ENCODE measurements around the gene FGF5. TPM values are rescaled to one million over a fixed set of nuclear protein-coding genes. Genes with fewer than 3 reads are reported as not detected.

FGF5 gene
- total RNA-seq, 1 experiment from 2014 or later, result not detected

DNA sequence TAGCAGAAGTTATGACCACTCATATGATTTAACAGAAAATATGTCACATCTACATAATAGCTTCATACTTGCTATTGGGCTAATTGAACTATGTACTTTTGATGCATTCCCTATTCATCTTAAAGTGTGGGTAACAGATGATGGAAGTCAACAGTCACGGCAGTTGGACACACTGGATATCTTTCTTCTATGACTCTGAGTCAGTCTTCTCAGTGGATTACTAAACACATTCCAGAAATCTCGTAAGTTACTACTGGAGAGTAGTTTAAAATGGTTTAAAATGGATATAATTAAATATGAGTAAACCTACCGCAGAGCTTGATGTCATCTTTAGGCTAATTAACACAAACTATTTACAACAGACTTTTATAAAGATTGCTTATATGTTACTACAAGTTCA, 39.0 kb downstream of the FGF5 start:
- Histone ChIP-seq H3K9ac (ENCODE audit: low read length) (no peak overlapping the region), H3K27me3 (ENCODE audit: insufficient read depth, low read length) (peaks cover 59% of the 10 kb centered on the region), H3K36me3 (ENCODE audit: control insufficient read depth in 1 of 2, insufficient read depth in 2 of 2, low read length in 2 of 2) (no peaks in the 10 kb centered on the region), H3K9me3 (ENCODE audit: control insufficient read depth in 1 of 2, insufficient read depth in 1 of 2, low read depth in 1 of 2, low read length in 2 of 2) (no peaks in the 10 kb centered on the region), H2AFZ (ENCODE audit: low read depth, low read length, poor library complexity, severe bottlenecking) (no peak overlapping the region), H3K4me2 (ENCODE audit: low read length) (no peak overlapping the region), H4K20me1 (ENCODE audit: insufficient read depth) (no peaks in the 10 kb centered on the region), H3K79me2 (ENCODE audit: insufficient read depth, low read length) (no peaks in the 10 kb centered on the region), H3K9me2 (ENCODE audit: insufficient read depth) (no peaks in the 10 kb centered on the region), H3K4me1 (ENCODE audit: control insufficient read depth in 1 of 2, insufficient read depth in 2 of 2, low read length in 2 of 2) (no peaks in the 10 kb centered on the region), H3K4me3 (replicated peaks in 1 of 2; ENCODE audit: low read depth in 1 of 2, low read length in 2 of 2) (no peak overlapping the region), H3K27ac (ENCODE audit: low read depth, low read length) (no peak overlapping the region)
- TF ChIP-seq ZFX (IDR thresholded peaks at IDR 0.05) (no peak), EZH2 (IDR thresholded peaks at IDR 0.05) (no peak), ELF1 (IDR thresholded peaks at IDR 0.05; ENCODE audit: borderline replicate concordance, low read depth) (no peak), SRF (IDR thresholded peaks at IDR 0.05; ENCODE audit: low read depth) (no peak), FOSL1 (IDR thresholded peaks at IDR 0.05; ENCODE audit: low read depth) (no peak), POLR2AphosphoS5 (IDR thresholded peaks at IDR 0.05; ENCODE audit: low read depth, low read length) (no peak), SIN3A (IDR thresholded peaks at IDR 0.05; ENCODE audit: low read depth) (no peak), ZBTB33 (IDR thresholded peaks at IDR 0.05; ENCODE audit: extremely low read depth, insufficient replicate concordance, low read length) (no peak), RAD21 (IDR thresholded peaks at IDR 0.05; ENCODE audit: low read depth) (no peak), ATF3 (IDR thresholded peaks at IDR 0.05) (no peak), POLR2A (IDR thresholded peaks at IDR 0.05; ENCODE audit: borderline replicate concordance, extremely low read depth, insufficient read depth, insufficient read length) (no peak), JUND (IDR thresholded peaks at IDR 0.05) (no peak), EZH2phosphoT487 (IDR thresholded peaks at IDR 0.05; ENCODE audit: borderline replicate concordance) (no peak), MAX (IDR thresholded peaks at IDR 0.05) (no peak), EGR1 (IDR thresholded peaks at IDR 0.05; ENCODE audit: low read depth) (no peak), CBX3 (IDR thresholded peaks at IDR 0.05; ENCODE audit: low read depth) (no peak)
- TF ChIP-seq, protein P1, sequence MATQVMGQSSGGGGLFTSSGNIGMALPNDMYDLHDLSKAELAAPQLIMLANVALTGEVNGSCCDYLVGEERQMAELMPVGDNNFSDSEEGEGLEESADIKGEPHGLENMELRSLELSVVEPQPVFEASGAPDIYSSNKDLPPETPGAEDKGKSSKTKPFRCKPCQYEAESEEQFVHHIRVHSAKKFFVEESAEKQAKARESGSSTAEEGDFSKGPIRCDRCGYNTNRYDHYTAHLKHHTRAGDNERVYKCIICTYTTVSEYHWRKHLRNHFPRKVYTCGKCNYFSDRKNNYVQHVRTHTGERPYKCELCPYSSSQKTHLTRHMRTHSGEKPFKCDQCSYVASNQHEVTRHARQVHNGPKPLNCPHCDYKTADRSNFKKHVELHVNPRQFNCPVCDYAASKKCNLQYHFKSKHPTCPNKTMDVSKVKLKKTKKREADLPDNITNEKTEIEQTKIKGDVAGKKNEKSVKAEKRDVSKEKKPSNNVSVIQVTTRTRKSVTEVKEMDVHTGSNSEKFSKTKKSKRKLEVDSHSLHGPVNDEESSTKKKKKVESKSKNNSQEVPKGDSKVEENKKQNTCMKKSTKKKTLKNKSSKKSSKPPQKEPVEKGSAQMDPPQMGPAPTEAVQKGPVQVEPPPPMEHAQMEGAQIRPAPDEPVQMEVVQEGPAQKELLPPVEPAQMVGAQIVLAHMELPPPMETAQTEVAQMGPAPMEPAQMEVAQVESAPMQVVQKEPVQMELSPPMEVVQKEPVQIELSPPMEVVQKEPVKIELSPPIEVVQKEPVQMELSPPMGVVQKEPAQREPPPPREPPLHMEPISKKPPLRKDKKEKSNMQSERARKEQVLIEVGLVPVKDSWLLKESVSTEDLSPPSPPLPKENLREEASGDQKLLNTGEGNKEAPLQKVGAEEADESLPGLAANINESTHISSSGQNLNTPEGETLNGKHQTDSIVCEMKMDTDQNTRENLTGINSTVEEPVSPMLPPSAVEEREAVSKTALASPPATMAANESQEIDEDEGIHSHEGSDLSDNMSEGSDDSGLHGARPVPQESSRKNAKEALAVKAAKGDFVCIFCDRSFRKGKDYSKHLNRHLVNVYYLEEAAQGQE (IDR thresholded peaks at IDR 0.05; ENCODE audit: low read depth), result no peak
- TF ChIP-seq, protein P2, sequence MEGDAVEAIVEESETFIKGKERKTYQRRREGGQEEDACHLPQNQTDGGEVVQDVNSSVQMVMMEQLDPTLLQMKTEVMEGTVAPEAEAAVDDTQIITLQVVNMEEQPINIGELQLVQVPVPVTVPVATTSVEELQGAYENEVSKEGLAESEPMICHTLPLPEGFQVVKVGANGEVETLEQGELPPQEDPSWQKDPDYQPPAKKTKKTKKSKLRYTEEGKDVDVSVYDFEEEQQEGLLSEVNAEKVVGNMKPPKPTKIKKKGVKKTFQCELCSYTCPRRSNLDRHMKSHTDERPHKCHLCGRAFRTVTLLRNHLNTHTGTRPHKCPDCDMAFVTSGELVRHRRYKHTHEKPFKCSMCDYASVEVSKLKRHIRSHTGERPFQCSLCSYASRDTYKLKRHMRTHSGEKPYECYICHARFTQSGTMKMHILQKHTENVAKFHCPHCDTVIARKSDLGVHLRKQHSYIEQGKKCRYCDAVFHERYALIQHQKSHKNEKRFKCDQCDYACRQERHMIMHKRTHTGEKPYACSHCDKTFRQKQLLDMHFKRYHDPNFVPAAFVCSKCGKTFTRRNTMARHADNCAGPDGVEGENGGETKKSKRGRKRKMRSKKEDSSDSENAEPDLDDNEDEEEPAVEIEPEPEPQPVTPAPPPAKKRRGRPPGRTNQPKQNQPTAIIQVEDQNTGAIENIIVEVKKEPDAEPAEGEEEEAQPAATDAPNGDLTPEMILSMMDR (IDR thresholded peaks at IDR 0.05 in 2 of 3, conservative IDR thresholded peaks at IDR 0.05 in 1 of 3; ENCODE audit: borderline replicate concordance in 1 of 3, insufficient read depth in 1 of 3, low read depth in 2 of 3, low read length in 2 of 3), result no peak
- ChIA-PET POLR2A (no interaction called here), RAD21 (ENCODE audit: low non-redundant PET in 1 of 2, low total read pairs in 2 of 2, uncharacterized antibody in 2 of 2, unreplicated experiment in 2 of 2) (no interaction called here), CTCF (no interaction called here)
- no peak for ATAC-seq
- intact Hi-C loops (cut with micrococcal nuclease), result no loop called here
- no peak for DNase-seq (ENCODE audit: low read depth, low spot score)
- no TSS peak for BruUV-seq (replicated peaks)
